LoVo (cell line): ENCODE data around the gene CCDC167.
"Not testable (repeated sequence)": the region's sequence is repeated elsewhere in the genome, so short reads cannot be mapped to it uniquely, and the experiment has no call there.

Source experiments
- DNase-seq: peaks from one replicate; pipeline ENCODE4 v3.0.0-alpha.2; 2016; ENCODE audit warnings: low spot score

The CCDC167 gene

DNA sequence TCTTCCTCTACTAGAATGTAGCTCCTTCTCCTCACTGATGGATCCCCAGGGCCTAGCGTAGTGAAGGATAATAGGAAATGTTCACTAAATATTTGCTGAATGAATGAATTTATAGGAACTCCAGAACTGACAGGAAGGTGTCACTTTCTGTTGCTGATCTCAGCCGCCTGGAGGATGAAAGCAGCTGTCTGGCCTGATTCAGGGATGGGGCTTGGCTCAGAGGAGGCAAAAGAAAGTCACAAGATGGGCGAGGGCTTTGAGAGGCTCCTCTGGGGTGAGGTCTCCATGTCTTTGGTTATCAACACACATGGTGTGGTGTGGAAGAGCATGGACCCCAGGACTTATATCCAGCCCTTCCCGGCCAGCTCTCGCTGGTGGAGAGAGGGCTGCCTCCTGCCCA, 11.5 kb upstream of the CCDC167 start:
- DNase-seq, result no peak

DNA sequence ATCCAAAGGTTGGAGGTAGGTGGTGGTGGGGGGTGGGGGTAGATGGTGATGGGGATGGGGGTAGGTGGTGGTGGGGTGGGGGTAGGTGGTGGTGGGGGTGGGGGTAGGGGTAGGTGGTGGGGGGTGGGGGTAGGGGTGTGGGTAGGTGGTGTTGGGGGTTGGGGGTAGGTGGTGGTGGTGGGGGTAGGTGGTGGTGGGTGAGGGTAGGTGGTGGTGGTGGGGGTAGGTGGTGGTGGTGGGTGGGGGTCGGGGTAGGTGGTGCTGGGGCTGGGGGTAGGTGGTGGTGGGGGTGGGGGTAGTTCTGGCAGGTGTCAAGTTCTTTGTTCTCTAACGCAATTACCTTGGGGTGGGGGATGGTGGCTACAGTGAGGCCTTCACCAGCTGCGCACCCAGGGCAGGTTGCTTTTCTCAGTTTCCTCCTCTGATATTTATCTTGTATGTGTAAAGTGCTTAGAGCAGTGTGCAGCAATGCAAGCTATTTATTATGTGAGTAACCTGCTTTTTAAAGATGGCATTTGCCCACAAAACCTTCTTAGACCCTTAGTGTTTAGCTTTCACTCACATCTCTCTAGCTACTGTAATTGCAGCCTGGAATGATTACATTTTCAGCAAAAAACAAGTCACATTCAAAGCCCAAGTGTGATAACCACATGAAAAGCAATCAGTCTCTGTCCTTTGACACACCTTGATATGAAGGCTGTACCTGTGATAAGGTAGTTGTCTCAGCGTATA, 8.2 kb upstream of the CCDC167 start:
- no peak for DNase-seq

DNA sequence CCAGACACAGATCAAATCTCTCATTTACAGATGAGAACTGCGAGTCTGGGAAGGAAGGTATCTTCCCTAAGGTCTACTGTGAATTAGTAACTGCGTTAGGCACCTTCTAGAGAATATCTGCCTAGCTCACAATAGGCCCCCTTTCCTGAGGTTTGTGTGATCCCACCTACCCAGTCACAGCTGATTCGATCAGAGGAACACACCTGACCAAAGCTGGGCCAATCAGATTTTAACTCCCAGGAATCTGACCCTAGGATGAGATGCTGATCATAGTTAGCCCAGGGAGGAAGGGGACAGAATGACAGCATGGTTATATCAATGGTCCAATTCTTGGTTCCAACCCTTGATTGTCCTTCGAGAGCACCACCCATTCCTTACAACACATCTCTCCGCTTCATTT, 7.4 kb upstream of the CCDC167 start:
- no peak for DNase-seq

DNA sequence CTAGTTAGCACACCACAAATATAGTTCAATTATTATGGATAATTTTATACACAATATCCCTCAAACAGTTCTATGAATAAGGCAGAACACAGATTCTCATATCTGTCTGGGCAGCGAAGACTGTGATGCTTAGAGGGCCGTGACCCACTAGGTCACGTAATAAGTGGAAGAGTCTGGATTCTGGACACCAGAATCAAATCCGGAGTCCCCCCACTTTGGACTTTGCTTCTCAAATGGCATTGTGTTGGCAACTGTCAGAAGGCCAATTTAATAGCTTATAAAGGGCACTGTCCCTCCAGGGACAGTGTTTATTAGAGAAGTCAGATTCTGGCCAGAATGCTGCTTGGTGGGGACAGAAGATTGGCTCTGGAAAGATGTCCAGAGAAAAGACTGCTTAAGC, 6.8 kb upstream of the CCDC167 start:
- no peak for DNase-seq

DNA sequence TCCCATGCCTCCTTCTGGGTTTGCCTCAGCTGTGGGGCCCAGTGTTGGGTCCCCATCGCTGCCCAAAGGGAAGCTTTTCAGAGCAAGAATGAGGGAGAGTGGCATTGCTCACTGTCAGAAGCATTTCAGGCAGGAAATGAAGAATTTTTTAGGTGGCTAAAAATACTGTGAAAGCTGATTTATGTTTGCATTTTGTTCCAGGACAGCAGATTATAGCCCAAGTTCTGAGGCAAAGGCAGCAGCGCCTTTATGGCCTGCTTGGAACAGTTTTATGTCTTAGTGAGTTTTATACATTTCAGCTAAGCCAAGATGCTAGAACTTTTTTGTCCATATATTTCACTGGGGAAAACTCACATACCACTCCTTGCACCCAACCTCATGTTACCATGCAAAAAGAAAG, 4.3 kb upstream of the CCDC167 start:
- DNase-seq, result no peak

DNA sequence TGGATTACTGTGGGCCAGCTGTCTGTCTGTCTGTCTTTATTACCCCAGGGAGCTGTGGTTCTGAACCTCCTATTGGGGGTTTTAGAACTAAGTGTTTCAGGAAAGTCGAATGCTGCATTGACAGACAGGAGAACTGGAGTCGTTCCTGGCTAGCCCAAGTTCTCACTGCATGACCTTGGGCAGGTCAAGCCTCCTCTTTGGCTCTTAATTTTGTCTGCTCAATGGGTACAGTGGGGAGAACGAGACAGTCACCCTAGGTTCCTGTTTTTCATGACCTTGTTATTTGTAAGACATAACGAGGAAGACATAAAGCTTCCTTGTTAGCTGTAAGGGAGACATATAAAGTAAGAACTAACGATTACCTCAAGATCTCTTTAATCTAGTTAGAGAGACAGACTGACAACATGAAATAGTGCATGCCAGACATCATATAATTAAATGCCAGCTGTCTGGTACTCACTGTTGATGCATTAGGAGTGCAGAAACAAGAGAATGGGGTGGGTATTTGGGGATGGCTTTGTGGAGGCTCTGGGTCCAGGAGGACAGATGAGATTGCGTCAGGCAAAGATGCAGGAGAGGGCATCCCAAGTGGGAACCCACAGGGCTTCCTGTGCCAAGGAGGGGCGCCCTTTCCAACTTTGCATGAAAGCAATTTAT, 3.7 kb upstream of the CCDC167 start:
- no peak for DNase-seq

DNA sequence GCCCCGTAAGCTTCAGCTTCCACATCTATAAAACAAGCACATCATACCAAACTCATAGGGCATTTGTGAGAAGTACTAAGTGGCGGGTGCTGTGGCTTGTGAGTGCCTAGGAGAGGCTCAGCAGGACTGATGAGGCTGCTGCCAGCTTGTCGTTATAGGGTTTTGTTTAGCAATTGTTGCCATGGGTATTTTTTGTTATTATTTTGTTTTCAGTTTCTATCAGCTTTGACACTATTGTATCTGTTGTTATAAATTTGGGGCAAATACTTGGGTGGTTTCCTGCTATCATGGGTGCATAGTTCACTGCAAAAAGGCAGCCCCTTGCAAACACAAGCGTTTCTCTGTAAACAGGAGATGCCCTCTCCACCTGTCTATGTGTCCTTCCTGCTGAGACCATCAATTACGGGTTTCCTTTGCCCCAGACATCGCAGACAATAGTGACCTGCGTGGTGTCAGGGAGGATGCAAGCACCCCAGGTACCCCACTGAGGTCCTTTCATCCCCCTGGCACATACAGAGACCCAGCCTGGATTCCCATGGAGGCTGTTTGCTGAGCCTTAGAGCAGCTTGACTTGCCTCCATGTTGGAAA, 3.1 kb upstream of the CCDC167 start:
- no peak for DNase-seq

DNA sequence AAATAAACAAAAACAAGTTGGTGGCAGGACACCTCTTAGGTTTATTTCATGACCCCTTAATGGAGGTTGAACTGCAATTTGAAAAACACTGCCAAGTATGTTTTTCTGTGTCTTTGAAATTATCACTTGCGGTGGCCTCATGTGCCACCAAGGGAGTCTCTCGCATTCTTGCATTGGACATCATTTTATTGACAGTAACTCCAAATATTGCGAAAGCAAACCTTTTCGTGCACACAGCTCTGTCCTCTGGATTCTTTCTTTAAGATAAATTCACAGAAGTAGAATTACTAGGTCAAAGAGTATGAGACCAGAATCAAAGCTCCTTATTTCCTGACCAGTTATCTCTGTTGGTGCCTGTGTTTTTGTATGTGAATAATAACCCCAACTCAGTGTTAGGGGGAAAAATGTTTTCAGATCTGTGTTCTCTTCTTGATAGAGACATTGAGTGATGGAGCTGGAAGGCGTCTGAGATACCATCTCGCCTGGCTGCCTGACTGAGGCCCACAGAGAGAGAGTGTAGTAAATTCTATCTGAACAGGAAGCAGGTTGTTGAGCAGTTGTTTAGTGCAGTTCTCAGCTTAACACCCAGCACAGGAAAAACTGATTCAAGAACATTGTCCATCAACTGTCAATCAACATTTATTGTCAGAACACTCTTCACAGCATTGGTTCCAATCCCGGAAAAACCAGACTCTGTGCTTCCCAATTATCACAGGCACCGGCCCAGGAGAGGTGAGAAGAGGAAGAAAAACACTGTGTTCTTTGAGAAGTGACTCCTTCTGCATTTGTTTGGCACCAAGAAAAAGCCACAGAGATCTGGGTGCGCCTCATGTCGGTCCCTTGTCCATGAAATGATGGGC, 2.2 kb upstream of the CCDC167 start:
- no peak for DNase-seq

DNA sequence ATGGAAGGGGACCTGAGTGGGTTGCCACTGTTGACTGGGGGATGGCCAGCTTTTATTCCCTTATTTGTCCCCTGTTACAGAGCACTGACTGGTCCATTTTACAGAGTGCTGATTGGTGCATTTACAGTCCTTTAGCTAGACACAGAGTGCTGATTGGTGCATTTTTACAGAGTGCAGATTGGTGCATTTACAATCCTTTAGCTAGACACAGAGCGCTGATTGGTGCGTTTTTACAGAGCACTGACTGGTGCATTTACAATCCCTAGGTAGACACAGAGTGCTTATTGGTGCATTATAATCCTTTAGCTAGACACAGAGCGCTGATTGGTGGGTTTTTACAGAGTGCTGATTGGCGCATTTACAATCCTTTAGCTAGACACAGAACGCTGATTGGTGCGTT, 1.2 kb upstream of the CCDC167 start:
- DNase-seq, result not testable (repeated sequence)

DNA sequence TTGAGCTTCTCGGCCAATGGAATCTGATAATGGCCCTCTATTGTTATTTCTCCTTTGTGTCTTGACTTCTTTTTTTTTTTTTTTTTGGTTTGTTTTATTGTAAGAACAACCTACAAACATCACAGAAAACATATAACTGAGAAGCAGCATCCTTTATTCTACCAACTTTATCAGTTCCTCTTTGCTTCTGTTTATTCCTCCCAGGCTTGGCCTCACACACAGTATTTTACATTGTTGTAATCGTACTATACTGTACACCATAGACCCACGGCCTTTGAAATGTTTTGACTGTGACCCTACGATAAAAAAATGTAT, 558 bp upstream of the CCDC167 start:
- DNase-seq, result no peak

DNA sequence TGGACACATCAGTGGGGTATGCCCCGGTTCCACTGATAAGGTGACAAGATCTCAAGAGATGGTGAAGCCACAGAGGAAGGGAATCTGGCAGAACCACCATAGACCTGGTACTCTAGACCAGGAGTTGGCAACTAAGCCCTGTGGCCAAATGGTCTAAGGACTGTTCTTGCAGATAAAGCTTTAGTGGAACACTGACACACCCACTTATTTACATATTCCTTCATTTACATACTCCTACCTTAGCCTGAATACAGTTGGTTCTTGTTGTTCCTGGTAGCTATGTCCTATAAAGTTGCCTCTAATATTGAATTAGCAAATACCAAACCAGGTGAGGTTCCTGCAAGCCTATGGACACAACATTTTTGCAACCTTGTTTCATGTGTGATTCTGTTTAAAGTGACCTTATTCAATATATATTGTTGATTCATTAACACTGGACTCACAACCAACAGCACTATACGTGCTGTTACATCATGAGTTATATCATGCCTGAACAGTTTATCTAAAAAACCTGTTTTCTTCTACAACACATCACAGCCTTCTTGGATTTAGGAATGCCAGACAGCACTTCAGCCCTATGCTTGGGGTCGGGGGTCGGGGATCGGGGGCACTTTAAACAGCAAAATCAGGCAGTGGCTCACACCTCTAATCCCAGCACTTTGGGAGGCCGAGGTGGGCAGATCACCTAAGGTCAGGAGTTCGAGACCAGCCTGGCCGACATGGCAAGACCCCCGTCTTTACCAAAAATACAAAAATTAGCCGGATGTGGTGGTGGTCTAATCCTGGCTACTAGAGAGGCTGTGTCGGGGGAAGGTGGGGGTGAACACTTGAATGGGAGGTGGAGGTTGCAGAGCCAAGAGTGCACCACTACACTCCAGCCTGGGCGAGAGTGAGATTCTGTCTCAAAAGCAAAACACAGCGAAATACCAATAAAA, 2.5 kb downstream of the CCDC167 start:
- DNase-seq, result no peak

DNA sequence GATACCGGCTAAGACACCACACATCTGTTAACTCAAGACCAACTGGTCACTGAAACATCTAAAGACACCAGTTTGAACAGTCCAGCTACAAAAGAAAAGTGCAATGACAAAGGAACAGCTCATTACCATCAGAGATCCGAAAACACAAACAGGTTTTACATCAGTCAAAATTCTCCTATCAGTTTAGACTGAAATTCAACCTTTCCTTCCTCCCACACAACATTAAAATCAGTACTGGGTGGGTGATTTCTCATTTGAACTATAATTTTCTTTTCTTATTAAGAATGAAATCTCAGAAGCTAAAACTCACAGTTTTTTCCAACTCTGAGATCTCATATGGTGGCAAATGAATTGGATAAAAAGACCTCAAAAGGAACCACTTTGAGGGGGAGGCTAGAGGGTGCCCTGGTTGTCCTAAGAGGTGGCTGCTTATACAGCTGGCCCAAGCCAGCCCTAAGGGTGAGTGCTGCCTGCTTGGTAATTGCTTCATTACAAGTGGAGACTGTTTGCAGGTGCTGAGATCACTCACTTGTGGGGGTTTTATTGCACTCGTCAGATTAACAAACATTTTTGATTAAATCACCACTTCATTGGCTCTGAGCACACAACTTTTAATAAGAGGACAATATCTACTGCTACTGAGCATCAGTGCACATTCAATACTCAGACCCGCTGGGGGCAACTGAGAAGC, 4.3 kb downstream of the CCDC167 start:
- DNase-seq, result no peak

DNA sequence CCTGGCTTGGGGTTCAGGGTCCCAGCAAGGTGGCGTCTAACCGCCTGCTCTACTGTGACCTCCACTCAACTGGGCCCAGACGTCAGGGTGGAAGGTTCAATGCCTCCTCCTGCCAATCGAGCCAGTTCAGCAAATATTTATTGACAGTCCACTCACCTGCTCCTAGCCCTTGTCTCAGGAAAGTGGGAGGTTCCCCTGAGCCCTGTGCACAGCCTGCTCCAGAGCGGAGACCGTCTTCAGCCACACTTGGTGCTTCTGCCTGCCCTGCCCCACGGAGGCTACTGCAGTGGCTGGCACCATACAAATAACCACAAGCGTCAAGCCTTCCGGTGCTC, 6.1 kb downstream of the CCDC167 start:
- DNase-seq, result no peak

DNA sequence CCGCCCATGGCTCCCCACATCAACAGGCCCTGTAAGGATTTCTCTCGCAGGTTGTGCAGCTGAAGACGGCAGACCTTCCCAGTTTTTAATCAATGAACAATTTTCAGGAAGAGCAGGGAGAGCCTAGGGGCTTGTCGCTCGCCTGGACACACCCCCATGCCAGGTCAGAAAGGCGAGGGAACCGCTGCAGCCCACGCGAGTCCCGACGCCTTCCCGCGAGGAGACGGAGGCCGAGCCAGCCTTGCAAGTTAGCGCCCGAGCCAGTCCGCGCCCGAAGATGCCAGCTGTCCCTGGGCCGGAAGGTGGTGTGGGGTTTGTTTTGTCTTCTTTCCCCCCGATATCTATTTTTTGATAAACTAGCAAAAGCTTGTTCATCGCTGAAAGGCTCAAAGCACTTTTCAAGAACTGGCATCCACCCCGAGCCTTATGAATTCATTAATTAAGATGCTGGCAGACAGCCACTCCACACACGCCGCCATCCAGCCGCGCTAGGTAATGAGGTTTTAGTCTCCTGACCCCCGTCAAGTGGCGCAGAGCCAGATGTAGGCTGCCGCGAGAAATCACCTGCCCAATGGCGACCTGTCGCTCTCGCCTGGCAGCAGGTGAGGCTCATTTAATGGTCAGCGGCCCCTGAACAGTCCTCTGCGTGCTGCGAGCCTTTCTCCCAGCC, 6.6 kb downstream of the CCDC167 start:
- DNase-seq, result no peak

DNA sequence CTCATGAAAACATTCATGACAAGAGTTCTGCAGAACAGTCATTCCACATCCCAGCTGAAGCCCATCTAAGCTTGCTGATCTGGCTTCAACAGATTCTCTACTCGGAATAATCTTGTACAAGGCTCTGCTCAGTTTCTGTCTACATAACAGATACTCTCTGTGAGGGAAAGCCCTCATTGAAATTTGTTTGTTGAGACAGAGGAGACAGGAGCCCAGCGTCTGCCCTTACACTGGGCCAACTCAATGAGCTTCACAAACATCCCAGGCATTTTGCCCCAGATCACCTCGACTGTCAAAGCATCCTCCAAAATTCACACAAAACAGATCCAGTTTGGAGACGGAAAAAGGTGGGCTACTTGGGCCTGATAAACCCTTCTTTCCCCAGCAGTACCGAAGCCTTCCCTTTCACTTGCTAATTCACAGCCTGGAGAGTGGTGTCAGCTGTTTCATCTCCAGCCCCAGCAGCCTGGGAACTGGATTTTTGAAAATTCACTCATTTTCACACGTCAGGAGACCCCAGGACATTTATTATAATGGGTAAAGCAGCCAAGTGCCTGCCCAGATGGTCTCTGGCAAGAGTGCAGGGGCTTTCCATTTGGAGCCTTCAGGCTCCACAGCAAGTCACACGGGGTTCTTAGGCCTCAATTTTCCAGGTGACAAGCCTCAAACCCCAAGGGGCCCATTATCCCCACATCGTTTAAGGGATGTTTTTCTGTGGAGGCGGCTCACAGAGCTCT, 7.3 kb downstream of the CCDC167 start:
- no peak for DNase-seq

DNA sequence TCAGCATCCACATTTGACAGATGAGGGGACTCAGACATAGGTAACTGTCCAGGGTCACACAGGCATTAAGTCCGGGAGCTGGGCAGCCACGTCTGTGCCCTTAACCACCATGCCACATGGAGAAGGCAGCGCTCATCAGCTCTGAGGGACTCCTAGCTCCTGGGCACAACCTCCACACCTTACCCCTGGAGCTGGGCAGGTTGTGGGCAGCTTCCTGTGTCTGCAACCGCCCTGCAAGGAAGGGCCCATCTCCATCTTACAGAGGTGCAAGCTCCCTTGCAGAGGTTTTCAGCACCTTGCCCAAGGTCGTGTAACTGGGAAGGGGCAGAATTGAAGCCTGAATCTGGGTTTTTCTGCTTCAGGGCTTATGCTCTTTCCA, 7.9 kb downstream of the CCDC167 start:
- DNase-seq, result no peak

DNA sequence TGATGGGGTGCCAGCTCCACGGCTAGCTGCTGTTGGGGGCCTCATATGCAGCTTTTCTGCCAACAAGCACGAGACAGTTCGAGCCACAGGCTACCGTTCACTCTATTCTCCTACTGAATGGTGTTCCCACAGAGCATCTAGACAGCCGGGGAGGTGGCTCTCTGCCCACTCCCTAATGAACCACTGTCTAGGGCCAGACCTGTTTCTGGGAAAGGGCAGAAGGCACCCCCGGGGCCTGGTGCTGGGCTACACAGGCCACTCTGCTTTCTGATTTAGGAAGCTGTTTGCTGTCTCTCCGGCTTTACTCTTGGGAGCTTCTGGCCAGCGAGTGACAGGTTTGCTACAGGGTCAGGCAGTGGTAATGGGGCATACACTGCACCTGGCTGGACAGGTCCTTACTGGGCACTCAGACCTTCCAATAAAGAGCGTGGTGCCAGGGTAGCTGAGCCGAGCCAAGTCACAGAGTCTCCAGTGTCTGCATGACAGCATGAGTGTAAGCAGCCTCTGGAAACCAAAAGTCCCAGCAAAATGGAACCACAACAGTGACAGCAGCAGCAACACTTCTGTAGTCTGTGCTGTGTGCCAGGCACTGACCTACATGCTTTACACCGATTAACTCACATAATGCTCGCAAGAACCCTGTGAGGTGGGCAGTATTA, 8.4 kb downstream of the CCDC167 start:
- no peak for DNase-seq

DNA sequence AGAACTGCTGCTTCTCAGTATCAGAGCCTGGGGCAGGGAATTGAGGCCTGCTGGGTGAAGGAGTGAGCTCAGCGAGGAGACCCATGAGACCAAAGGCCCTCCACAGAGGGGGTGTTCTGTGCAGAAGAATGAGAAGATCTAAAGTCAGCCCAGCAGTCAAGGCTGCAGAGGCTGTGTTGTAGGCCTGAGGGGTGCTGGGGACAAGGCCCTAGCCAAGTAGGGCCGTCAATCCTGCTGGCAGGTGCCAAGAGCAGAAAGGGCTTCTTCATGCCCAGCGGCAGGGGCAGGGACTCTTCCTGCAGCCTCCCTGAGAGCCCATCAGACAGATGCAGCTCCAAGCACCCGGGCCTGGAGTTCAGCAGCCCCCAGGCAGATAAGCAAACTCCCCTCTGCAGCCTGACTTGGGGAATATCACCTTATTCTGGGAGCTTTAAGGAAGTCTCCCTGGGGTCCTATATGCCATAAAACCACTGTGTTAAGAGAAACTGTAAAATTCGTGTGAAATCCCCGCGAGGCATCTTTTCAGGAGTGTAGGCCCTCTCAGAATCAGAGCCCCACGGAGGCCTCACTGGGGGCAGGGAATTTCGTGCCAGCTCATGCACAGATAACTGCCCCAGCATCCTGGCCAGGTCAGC, 9.0 kb downstream of the CCDC167 start:
- DNase-seq, result no peak
